HG03442 (cell line): Measurements from ENCODE around the gene CHI3L1.

Source experiments
- ATAC-seq: cut with Tn5 transposase; IDR thresholded peaks from one replicate; pipeline ENCODE4 v1.9.1; 2021; ENCODE audit warnings: mild to moderate bottlenecking, moderate library complexity; ENCODE audit not compliant: unreplicated experiment

The CHI3L1 gene

DNA sequence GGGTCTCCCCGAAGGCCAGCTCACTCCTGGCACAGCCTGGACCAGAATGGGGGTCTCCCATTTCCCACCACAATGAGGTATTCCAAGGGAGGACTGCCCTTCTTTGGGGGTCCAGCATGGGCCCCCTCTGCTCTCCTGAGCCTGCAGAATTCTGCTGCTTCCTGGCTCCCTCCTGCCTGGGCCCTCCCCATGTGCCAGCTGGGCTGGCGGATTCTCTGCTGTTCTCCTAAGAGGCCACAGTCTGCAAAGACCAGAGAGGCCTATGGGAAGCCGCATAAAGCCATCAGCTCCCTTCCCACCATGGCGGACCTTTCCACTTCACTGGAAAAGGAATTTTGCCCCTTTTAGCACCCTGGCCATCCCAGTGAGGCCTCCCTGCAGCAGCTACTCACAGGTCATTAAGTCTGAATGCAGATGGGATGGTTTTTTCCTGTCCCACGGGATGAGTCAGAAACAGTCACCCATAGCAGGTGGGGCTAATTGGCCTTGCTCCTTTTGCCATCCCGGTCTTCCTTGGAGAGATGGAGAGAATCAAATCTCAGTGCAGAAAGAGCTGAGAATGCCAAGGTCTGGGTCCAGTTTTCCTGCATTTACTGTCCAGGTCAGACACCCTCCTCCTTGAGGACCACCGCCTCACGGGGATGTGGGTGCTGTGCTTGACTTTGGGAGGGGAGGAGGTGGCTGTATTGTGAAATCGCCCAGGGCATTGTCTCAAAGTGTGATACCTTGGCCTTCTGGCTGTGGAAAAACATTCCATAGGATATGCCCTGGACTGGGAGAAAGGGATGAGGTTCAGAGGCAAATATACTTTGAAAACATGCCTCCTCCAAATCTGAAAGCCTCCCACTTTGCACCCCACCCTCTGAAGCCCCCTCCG lies 34.1 kb downstream of the CHI3L1 start:
- no peak for ATAC-seq

DNA sequence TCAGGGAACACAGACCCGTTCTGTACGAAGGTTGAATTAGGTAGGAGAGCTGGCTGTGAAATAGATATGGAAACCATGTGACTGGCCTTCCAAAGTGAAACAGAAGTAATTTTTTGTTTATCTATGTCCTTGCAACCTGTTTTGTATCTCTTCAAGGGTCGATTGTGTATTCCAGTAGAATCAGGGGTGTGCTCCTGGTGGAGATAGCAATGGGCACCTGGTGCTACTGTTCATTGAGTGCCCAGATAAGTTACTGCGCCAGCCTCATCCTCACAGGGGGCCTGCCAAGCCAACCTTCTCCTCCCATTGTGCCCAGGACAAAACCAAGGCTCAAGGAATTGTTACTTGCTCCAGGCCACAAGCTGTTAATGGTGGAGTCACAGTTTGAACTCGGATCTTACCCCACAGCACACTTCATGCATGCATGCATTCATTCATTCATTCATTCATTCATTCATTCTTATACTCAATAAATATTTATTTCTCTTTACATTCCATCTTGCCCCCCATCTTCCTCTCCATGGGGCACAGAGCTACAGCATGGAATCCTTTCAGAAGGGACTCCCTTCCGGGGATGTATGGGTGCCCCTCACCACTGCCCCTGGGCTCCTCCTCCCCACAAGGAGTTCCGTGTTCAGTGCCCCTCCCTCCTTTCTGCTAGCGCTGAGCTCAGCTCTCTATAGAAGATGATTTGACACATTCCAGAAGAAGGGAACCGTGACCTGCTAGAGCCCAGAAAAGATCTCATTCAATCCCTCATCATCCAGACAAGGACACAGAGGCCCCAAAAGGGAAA lies 34.9 kb downstream of the CHI3L1 start:
- ATAC-seq = no peak

DNA sequence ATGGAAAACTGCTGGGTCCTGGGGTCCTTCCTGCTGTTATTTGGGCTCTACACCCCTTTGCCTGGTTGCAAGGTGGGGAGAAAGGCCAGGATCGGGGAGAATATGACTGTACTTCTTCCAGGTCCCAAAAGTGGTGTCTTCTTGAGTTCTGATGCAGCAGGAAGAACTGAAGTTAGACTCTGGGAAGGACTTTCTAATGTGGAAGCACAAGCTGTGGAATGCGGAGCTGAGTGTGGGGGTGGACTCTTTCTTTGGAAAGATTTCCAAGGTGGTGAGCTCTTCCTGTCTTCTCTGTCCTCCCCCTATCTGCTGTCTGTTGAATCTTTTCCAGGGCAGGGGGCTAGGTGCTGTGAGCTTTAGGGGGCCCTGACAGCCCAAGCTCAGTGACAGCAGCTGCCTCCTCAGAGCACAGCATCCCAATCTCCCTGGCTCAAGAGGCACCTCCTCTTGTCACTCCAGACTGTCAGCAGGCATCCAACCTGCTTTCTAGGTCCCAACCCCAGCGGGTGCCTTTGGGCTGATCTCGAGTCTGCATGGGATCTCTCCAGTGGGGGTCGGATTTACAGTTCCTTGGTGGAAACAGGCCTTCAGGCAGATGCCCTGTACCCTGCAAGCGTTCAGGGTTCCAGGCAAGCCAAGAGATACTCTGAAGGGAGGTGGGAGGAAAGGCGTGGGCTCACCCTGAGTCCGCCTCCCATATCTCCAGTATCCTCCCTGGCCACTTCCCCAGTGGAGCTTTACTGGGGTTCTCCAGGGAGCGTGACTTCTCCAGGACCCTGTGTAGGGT lies 35.8 kb downstream of the CHI3L1 start:
- ATAC-seq = no peak

DNA sequence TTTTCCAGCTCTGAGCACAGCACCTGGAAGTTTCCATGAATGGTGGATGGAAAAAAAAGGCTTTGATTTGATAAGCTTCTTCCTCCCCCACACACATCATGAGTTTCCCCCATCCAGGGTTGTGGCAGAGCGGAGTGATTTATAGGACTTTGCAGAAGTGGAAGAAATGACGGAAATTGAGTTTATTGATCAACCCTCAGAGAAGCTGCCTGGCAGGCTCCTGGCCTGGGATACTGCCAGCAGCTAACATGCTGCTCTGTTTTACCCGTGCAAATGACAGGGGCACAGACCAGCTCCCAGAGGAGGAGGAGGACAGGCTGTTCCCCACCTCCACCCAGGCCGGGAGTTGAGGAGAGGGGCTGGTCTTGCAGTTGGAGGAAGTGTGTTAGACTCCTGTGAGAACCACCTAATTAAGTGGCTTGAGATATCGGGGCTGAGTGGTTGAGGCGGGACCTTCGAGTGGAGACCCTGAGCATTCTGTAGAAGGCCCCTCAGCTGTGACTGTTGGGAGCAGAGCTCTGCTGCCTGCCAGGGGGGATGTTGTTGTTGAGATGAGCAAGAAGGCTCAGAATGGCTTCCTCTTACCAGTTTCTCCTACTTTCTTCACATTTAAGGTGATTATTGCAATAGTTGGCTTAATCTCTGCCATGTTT lies 37.2 kb downstream of the CHI3L1 start:
- ATAC-seq = no peak

DNA sequence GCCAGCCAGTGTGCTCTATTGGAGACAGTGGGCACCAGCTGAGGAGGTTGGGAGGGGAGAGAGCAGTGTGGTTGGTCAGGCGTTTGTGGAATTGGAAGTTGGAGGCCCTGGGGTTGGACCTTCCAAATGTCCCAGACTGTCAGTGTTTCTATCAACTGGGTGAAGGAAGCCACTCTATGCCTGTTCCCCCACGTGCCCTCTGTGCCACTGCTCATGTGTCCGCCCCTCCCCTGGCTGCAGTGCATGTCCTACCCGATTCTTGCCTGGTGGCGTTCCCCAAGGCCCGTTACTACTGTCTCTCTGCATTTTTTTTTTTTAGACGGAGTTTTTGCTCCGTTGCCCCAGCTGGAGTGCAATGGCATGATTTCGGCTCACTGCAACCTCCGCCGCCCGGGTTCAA lies 37.9 kb downstream of the CHI3L1 start:
- no peak for ATAC-seq

DNA sequence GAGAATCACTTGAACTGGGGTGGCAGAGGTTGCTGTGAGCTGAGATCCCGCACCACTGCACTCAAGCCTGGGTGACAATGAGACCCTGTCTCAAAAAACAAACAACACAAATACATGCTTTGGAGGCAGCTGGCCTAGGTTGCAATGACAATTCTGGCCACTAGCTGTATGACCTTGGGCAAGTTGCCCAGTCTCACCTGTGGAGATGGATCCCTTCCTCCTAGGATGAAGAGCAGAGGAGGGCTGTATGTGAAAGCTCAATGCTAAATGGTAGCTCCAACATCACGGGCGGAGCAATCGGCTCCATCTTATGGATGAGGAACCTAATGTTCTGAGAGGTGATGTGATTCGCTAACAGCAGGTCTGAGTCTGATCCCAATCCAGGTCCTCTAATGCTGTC lies 38.4 kb downstream of the CHI3L1 start:
- no peak for ATAC-seq

DNA sequence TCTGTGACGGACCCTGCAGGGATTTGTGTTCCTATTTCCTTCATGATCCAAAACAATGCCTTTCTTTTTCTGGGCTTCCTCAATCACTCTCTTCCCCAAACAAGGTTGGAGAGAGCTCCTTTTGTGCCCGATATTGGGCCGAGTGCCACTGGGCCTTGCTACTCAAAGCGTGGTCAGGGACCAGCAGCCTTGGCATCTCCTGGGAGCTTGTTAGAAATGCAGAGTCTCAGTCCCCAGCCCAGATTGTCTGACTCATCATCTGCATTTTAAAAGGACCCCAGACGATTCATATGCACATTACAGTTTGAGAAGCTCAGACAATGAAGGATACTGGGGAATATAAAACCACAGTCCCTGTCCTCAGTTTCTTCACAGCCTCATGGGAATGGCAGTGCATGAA lies 39.1 kb downstream of the CHI3L1 start:
- no peak for ATAC-seq

DNA sequence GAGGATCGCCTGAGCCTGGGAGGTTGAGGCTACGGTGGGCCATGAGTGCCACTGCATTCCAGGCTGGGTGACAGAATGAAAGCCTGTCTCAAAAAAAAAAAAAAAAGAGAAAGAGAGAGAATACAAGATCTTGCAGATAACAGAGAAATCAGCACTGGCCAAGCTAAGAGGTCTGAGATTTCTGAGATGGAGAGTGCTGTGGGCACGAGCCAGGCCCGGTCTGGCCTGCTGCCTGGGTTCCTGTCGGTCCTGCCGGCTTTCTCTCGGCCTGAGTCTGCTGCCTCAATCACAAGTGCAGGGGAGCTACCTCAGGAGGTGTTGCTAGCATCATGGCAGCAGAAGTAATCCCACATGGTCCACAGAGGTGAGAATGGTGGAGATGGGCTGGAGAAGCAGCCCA lies 40.0 kb downstream of the CHI3L1 start:
- no peak for ATAC-seq

DNA sequence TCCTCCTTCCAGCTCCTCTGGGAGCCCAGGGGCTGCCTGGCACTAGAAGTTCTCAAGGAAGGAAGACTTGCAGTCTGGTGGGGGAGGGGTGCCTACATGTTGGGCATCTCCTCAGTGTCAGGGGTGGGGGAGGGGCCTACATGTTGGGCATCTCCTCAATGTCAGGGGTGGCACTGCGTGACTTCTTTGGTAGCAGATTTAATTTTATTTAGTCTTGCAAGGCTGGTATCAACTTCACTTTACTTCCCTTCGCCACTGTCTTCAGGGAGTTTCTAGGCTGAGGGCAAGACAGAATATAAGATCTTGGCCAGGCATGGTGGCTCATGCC lies 40.5 kb downstream of the CHI3L1 start:
- no peak for ATAC-seq

DNA sequence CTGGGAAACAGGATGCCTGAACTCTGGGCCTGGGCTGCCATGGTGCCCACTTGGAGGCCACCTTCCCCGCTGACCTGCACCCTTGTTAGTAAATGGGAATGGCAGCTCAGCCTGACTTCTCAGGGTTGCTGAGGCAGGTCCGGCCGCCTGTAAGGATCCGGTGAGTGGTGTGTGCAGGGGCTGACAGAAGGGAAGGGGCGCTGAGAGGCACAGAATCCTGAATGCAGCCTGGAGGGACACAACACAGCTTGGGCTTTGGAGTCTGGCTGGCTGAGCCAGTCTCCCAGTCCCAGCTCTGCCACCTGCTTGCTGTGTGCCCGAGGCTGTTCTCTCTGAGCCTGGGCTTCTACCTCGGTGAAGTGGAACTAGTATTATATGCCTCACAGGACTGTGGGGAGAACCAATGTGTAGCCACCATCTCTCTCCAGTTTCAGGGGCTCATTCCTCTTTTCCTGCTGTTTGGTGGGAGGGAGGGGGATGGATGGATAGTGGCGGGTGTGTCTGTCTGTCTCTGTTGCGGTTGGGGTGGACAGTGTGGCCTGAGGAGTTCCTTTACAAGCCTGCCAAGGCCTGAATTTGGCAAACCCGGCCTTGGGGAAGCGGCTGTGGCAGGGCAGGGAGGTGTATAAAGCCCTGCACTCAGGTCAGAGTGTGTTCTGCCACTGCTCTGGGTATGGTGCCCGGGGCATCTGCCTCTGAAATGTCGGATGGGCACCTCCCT lies 41.0 kb downstream of the CHI3L1 start:
- no peak for ATAC-seq

DNA sequence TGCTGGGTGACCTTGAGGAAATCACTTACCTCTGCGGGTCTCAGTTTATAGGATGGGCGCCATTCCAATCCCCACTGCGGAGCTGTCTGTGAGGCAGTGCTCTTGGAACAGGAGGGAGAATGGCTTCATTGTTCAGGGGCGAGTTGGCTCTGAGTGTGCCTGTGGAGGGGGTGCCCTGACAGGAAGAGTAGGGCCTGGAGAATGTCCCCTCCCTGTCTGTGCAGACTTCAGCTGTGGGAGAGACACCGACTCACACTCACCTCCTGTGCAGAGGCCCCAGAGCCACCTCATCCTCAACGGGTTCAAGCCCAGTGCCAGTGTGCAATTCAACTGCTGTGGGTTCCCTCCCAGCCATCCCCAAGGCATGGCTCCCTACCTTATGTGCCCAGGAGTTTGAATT lies 41.8 kb downstream of the CHI3L1 start:
- ATAC-seq = no peak

DNA sequence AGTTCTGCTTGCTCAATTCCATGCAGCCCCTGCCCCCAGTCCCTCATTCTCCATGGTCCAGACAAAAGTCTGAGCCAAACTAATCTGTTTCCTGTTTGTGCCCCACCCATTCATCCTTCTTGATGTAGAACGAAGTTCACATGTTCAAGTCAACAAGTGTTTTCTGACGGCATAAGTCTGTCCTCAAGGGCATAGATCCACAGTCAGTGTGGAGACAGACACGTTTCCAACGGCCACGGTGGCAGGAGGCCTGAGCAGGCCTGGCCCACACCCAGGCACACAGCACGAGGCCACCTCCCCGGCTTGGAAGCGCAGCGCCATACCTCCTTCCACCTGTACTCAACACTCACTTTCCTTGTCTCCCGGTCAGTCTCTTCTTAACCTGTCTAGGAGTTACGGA lies 42.9 kb downstream of the CHI3L1 start:
- ATAC-seq = no peak

DNA sequence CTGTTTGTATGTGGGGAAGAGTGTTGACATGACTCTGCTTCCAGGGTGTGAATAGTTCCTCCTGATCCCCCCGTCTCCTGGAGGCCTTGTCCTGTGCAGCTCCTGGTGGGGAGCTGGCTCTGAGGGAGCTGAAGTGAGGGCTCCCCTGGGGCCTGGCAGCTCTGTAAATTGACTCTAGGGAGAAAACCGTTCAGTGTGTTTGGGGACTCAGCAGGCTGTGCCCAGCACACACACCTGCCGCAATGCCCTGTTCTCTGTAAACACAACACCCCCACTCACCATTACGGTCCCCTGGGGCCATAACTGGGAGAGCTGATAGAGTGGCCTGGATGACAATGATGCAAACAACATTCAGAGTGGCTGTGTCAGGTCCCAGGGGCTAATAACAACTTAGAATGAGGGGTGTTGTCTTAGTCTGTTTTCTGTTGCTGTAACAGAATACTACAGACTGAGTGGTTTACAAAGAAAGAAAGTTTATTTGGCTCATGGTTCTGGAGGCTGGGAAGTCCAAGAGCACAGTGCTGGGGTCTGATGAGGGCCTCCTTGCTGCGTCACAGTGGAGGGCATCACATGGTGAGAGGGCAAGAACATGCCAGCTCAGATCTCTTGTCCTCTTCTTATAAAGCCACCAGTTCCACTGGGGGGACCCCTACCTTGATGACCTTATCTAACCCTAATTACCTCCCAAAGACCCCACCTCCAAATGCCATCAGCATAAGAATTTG lies 43.7 kb downstream of the CHI3L1 start:
- ATAC-seq = no peak

DNA sequence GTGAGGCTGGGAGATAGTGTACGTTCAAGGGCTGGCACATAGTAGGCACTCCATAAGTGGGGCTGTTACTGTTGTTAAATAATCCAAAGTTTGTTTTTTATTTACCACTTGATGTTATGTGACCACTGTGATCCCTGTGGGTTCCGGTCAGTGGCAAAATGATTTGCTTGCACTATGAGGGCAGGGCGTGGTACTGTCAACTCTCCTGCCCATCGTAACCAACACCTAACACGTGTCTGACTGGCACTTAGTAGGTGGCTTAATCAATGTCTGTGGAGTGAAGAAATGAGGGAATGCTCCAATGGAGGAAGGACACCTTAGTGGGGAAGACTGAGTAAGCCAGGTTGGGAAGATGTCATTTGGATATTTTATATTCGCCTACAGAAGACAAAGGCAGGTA lies 44.4 kb downstream of the CHI3L1 start:
- ATAC-seq = no peak

DNA sequence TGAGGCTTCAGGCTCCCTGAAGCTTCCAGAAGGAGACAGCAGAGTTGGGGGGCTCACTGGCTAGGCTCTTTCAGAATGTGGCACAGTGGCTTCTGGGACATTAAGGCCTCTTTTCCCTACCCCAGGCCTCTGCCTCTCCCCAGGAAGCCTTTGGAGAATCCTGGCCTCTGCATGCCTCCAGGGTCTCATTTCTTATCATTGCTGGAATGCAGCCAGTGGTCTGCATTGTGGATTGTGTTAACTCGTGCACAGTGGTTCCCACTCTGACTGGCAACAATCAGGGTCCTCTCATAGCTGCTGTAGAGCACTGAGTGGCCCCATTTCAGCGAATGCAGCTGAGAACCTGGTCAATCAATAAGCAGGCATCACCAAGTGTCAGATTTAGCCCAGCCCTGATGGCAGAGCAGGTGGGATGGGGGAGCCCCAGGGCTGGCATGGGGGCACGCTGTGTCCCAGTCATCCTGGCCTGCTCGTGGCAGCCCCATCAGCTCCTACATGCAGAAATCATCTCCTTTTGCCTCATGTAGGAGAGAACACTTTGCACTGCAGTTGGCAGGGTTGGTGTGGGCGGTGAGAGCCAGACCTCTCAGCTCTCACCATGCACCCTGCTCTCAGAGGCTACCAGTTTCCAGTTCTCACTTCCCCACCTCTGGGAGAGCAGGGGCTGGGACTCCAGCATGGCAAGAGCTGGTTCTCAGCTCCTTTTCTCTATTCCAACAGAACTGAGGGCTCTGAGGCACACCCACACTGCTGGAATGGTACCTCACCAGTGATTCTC lies 45.6 kb downstream of the CHI3L1 start:
- no peak for ATAC-seq

DNA sequence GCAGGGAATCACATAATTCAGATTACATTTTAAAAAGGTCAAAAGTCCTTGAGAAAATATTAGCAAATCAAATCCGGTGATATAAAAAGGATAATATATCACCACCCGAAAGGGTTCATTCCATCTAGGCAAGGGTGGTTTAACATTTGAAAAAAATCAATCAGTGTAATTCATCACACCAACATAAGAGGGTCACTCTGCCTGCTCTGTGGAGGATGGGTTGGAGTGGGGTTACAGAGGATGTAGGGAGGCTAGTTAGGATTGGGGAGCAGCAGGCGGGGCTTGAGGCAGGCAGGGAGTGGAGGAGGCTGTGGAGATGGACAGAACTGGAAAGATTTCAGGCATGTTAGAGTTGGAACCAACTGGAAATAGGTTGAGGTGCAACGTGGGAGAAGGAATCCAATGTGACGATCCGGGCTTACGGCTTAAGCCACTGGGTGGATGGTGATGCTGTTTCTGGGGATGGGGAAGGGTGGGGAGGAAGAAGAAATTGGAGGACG lies 46.5 kb downstream of the CHI3L1 start:
- ATAC-seq = no peak

DNA sequence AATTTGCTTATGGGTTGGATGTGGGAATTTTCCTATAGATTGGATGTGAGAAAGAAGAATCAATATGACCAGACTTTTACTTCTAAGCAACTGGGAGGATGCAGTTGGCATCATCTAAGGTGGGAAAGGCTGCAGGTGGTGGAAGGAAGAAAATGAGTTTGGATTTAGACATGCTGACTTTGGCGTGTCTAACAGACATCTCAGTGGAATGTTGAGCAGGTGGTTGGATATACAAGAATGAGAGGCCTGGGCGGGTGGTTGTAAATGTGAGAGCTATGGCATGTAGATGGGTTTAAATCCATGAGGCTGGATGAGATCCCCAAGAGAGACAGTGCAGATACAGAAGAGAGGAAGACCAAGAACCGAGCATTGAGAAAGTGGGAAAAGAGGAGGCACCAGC lies 48.4 kb downstream of the CHI3L1 start:
- ATAC-seq = no peak

DNA sequence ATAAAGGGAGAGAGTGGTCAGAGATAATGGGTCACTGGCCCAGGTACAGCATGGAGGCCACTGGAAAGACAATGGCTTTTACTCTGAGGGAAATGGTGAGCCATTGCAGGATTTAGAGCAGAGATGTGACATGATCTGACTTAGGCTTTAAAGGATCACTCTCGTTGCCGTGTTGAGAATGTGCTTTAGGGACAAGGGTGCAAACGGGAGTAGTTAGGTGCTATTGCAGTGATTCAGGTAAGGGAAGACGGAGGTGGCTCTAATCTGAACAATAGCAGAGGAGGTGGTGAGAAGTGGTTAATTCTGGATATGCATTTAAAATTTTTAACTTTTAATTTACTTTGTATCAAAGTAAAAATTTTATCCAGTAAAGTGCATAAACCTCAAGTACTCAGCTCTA lies 49.2 kb downstream of the CHI3L1 start:
- ATAC-seq = no peak
